Bone marrow (tissue), 2 donors: Measurements from ENCODE around the gene ENTPD6.

Source experiments
- DNase-seq, 2 donors: peaks; one replicate each; lab custom pipeline; 2025; lab: John Stamatoyannopoulos, UW

ENTPD6 gene

GRCh38 chr20:25188218-25188617 lies 7.3 kb upstream of the ENTPD6 start:
- DNase-seq = no peak

- DNase-seq = no peak
Measured at GRCh38 chr20:25191051-25191450, 4.5 kb upstream of the ENTPD6 start.

GRCh38 chr20:25191689-25192088 lies 3.8 kb upstream of the ENTPD6 start:
- DNase-seq = no peak

GRCh38 chr20:25193843-25194242 lies 1.7 kb upstream of the ENTPD6 start:
- DNase-seq = no peak

- no peak for DNase-seq
Measured at GRCh38 chr20:25194333-25194972, 1.1 kb upstream of the ENTPD6 start.

- DNase-seq = no peak
Measured at GRCh38 chr20:25195962-25196785, 662 bp downstream of the ENTPD6 start.

- DNase-seq = no peak
Measured at GRCh38 chr20:25196786-25197120, 1.2 kb downstream of the ENTPD6 start.

GRCh38 chr20:25197183-25197869 lies 1.8 kb downstream of the ENTPD6 start:
- DNase-seq = no peak

- no peak for DNase-seq
Measured at GRCh38 chr20:25197870-25198190, 2.3 kb downstream of the ENTPD6 start.

- no peak for DNase-seq
Measured at GRCh38 chr20:25198663-25199383, 3.3 kb downstream of the ENTPD6 start.

- no peak for DNase-seq
Measured at GRCh38 chr20:25199473-25200260, 4.2 kb downstream of the ENTPD6 start.

- DNase-seq = no peak
Measured at GRCh38 chr20:25203089-25203488, 7.6 kb downstream of the ENTPD6 start.

- peak in 1 of 2 donors; percentile 19 for DNase-seq
Measured at GRCh38 chr20:25203871-25204320, 8.4 kb downstream of the ENTPD6 start.

GRCh38 chr20:25204550-25205276 lies 9.2 kb downstream of the ENTPD6 start:
- DNase-seq = peak in 1 of 2 donors; percentile 42

GRCh38 chr20:25205277-25206062 lies 10.0 kb downstream of the ENTPD6 start:
- no peak for DNase-seq

GRCh38 chr20:25206063-25206403 lies 10.5 kb downstream of the ENTPD6 start:
- no peak for DNase-seq

GRCh38 chr20:25206548-25206947 lies 11.0 kb downstream of the ENTPD6 start:
- no peak for DNase-seq

GRCh38 chr20:25207149-25207959 lies 11.8 kb downstream of the ENTPD6 start:
- no peak for DNase-seq

GRCh38 chr20:25207960-25208534 lies 12.5 kb downstream of the ENTPD6 start:
- no peak for DNase-seq
